ENCODE data around the gene SLC10A7. TPM values are rescaled to one million over a fixed set of nuclear protein-coding genes. Genes with fewer than 3 reads are reported as not detected.

The SLC10A7 gene
- total RNA-seq, 2 experiments from 2014 or later: 14.8 to 18.9 TPM

- H3K27ac Mint-ChIP-seq: no peak overlapping the region
- H3K27me3 Mint-ChIP-seq: no peaks in the 10 kb centered on the region
- peaks cover 6% of the 10 kb centered on the region for H3K9me3 Mint-ChIP-seq
- POLR2A ChIA-PET: no interaction called here
- H3K4me1 Mint-ChIP-seq: peaks cover 18% of the 10 kb centered on the region
- CTCF ChIA-PET: no interaction called here
- no peak overlapping the region for H3K4me3 Mint-ChIP-seq
- peaks cover 23% of the 10 kb centered on the region for H3K36me3 Mint-ChIP-seq (ENCODE audit: low read depth)
- no peak for DNase-seq
Observed at GRCh38 chr4:146446555-146446954, 75.2 kb downstream of the SLC10A7 start.

GRCh38 chr4:146445198-146446150 lies 76.3 kb downstream of the SLC10A7 start:
- peaks cover 17% of the 10 kb centered on the region for H3K36me3 Mint-ChIP-seq (ENCODE audit: low read depth)
- ChIA-PET CTCF (no interaction called here), POLR2A (no interaction called here)
- H3K9me3 Mint-ChIP-seq: peaks cover 2% of the 10 kb centered on the region
- H3K27me3 Mint-ChIP-seq: no peaks in the 10 kb centered on the region
- H3K27ac Mint-ChIP-seq: no peak overlapping the region
- H3K4me1 Mint-ChIP-seq: peaks cover 8% of the 10 kb centered on the region
- DNase-seq: no peak
- H3K4me3 Mint-ChIP-seq: no peak overlapping the region

- ChIA-PET CTCF (no interaction called here), POLR2A (no interaction called here)
- Mint-ChIP-seq H3K4me3 (no peak overlapping the region), H3K27ac (no peak overlapping the region), H3K36me3 (ENCODE audit: low read depth) (peaks cover 11% of the 10 kb centered on the region), H3K4me1 (no peaks in the 10 kb centered on the region), H3K27me3 (no peaks in the 10 kb centered on the region), H3K9me3 (peaks cover 2% of the 10 kb centered on the region)
- DNase-seq: no peak
Observed at GRCh38 chr4:146443525-146443924, 78.2 kb downstream of the SLC10A7 start.

GRCh38 chr4:146442801-146443200 lies 78.9 kb downstream of the SLC10A7 start:
- no peak overlapping the region for H3K4me3 Mint-ChIP-seq
- CTCF ChIA-PET: no interaction called here
- no peaks in the 10 kb centered on the region for H3K27me3 Mint-ChIP-seq

GRCh38 chr4:146439999-146440398 lies 81.7 kb downstream of the SLC10A7 start:
- DNase-seq: no peak
- H3K4me1 Mint-ChIP-seq: no peaks in the 10 kb centered on the region
- H3K4me3 Mint-ChIP-seq: no peak overlapping the region
- H3K27me3 Mint-ChIP-seq: no peaks in the 10 kb centered on the region
- no peak overlapping the region for H3K27ac Mint-ChIP-seq
- ChIA-PET POLR2A (no interaction called here), CTCF (no interaction called here)
- H3K9me3 Mint-ChIP-seq: no peaks in the 10 kb centered on the region
- H3K36me3 Mint-ChIP-seq (ENCODE audit: low read depth): no peaks in the 10 kb centered on the region

More at GRCh38 chr4:146442801-146443200, 78.9 kb downstream of the SLC10A7 start:
- Mint-ChIP-seq H3K36me3 (ENCODE audit: low read depth) (peaks cover 11% of the 10 kb centered on the region), H3K27ac (no peak overlapping the region), H3K4me1 (no peaks in the 10 kb centered on the region), H3K9me3 (peaks cover 2% of the 10 kb centered on the region)
- no peak for DNase-seq
- POLR2A ChIA-PET: no interaction called here

- H3K36me3 Mint-ChIP-seq (ENCODE audit: low read depth): no peaks in the 10 kb centered on the region
- no peaks in the 10 kb centered on the region for H3K4me1 Mint-ChIP-seq
- no peak for DNase-seq
- POLR2A ChIA-PET: no interaction called here
- no peak overlapping the region for H3K27ac Mint-ChIP-seq
- H3K27me3 Mint-ChIP-seq: no peaks in the 10 kb centered on the region
- no peaks in the 10 kb centered on the region for H3K9me3 Mint-ChIP-seq
- no peak overlapping the region for H3K4me3 Mint-ChIP-seq
- CTCF ChIA-PET: no interaction called here
Observed at GRCh38 chr4:146439437-146439836, 82.3 kb downstream of the SLC10A7 start.

GRCh38 chr4:146437778-146438177 lies 84.0 kb downstream of the SLC10A7 start:
- Mint-ChIP-seq H3K4me1 (no peaks in the 10 kb centered on the region), H3K27ac (no peak overlapping the region), H3K27me3 (no peaks in the 10 kb centered on the region), H3K36me3 (ENCODE audit: low read depth) (no peaks in the 10 kb centered on the region), H3K4me3 (no peak overlapping the region), H3K9me3 (no peaks in the 10 kb centered on the region)
- CTCF ChIA-PET: no interaction called here
- POLR2A ChIA-PET: no interaction called here
- DNase-seq: no peak

GRCh38 chr4:146436423-146437162 lies 85.1 kb downstream of the SLC10A7 start:
- no peak for DNase-seq
- ChIA-PET POLR2A (no interaction called here), CTCF (no interaction called here)
- Mint-ChIP-seq H3K4me3 (no peak overlapping the region), H3K36me3 (ENCODE audit: low read depth) (peaks cover 2% of the 10 kb centered on the region), H3K4me1 (no peaks in the 10 kb centered on the region), H3K9me3 (no peaks in the 10 kb centered on the region), H3K27me3 (no peaks in the 10 kb centered on the region), H3K27ac (no peak overlapping the region)

GRCh38 chr4:146435962-146436361 lies 85.8 kb downstream of the SLC10A7 start:
- H3K36me3 Mint-ChIP-seq (ENCODE audit: low read depth): peaks cover 2% of the 10 kb centered on the region
- H3K27me3 Mint-ChIP-seq: no peaks in the 10 kb centered on the region
- DNase-seq: no peak
- H3K27ac Mint-ChIP-seq: no peak overlapping the region
- ChIA-PET CTCF (no interaction called here), POLR2A (no interaction called here)
- no peaks in the 10 kb centered on the region for H3K9me3 Mint-ChIP-seq
- H3K4me1 Mint-ChIP-seq: no peaks in the 10 kb centered on the region
- H3K4me3 Mint-ChIP-seq: no peak overlapping the region

GRCh38 chr4:146432065-146432464 lies 89.7 kb downstream of the SLC10A7 start:
- H3K27me3 Mint-ChIP-seq: no peaks in the 10 kb centered on the region
- POLR2A ChIA-PET: no interaction called here

GRCh38 chr4:146428298-146428697 lies 93.4 kb downstream of the SLC10A7 start:
- Mint-ChIP-seq H3K4me3 (no peak overlapping the region), H3K27ac (no peak overlapping the region), H3K9me3 (no peaks in the 10 kb centered on the region), H3K4me1 (no peaks in the 10 kb centered on the region), H3K36me3 (ENCODE audit: low read depth) (peaks cover 2% of the 10 kb centered on the region), H3K27me3 (no peaks in the 10 kb centered on the region)
- POLR2A ChIA-PET: no interaction called here
- no peak for DNase-seq
- CTCF ChIA-PET: no interaction called here

More at GRCh38 chr4:146432065-146432464, 89.7 kb downstream of the SLC10A7 start:
- no peak overlapping the region for H3K4me3 Mint-ChIP-seq
- H3K4me1 Mint-ChIP-seq: no peaks in the 10 kb centered on the region
- no peaks in the 10 kb centered on the region for H3K9me3 Mint-ChIP-seq
- H3K27ac Mint-ChIP-seq: no peak overlapping the region
- CTCF ChIA-PET: no interaction called here
- peaks cover 2% of the 10 kb centered on the region for H3K36me3 Mint-ChIP-seq (ENCODE audit: low read depth)
- no peak for DNase-seq

GRCh38 chr4:146417822-146418221 lies 103.9 kb downstream of the SLC10A7 start:
- no peak overlapping the region for H3K4me3 Mint-ChIP-seq
- DNase-seq: no peak
- H3K4me1 Mint-ChIP-seq: no peaks in the 10 kb centered on the region
- ChIA-PET POLR2A (no interaction called here), CTCF (no interaction called here)
- no peaks in the 10 kb centered on the region for H3K27me3 Mint-ChIP-seq
- H3K36me3 Mint-ChIP-seq (ENCODE audit: low read depth): no peaks in the 10 kb centered on the region
- no peak overlapping the region for H3K27ac Mint-ChIP-seq
- H3K9me3 Mint-ChIP-seq: no peaks in the 10 kb centered on the region

GRCh38 chr4:146415829-146416228 lies 105.9 kb downstream of the SLC10A7 start:
- Mint-ChIP-seq H3K9me3 (no peaks in the 10 kb centered on the region), H3K27me3 (no peaks in the 10 kb centered on the region), H3K27ac (no peak overlapping the region), H3K4me1 (no peaks in the 10 kb centered on the region), H3K4me3 (no peak overlapping the region), H3K36me3 (ENCODE audit: low read depth) (no peaks in the 10 kb centered on the region)
- ChIA-PET CTCF (no interaction called here), POLR2A (no interaction called here)
- no peak for DNase-seq

- Mint-ChIP-seq H3K9me3 (no peaks in the 10 kb centered on the region), H3K4me3 (no peak overlapping the region), H3K27me3 (no peaks in the 10 kb centered on the region), H3K36me3 (ENCODE audit: low read depth) (no peaks in the 10 kb centered on the region), H3K27ac (no peak overlapping the region), H3K4me1 (no peaks in the 10 kb centered on the region)
- ChIA-PET POLR2A (no interaction called here), CTCF (no interaction called here)
- DNase-seq: no peak
Observed at GRCh38 chr4:146407669-146408084, 114.1 kb downstream of the SLC10A7 start.
